ENCODE results near the gene CCNYL1.
"Not testable (repeated sequence)": the region's sequence is repeated elsewhere in the genome, so short reads cannot be mapped to it uniquely, and the experiment has no call there.

Gene CCNYL1

GRCh38 chr2:207734264-207734635 lies 22.8 kb downstream of the CCNYL1 start:
- TF ChIP-seq CTCF (IDR thresholded peaks at IDR 0.05; ENCODE audit: extremely low read depth, insufficient read depth, missing control alignments) = peak; percentile 24
- DNase-seq (ENCODE audit: low spot score) = no peak
- in situ Hi-C loops (cut with MboI; ENCODE audit: low pct_unique_long_range_greater_than_20kb, low sequenced_read_pairs, unreplicated experiment) = no loop called here

DNA sequence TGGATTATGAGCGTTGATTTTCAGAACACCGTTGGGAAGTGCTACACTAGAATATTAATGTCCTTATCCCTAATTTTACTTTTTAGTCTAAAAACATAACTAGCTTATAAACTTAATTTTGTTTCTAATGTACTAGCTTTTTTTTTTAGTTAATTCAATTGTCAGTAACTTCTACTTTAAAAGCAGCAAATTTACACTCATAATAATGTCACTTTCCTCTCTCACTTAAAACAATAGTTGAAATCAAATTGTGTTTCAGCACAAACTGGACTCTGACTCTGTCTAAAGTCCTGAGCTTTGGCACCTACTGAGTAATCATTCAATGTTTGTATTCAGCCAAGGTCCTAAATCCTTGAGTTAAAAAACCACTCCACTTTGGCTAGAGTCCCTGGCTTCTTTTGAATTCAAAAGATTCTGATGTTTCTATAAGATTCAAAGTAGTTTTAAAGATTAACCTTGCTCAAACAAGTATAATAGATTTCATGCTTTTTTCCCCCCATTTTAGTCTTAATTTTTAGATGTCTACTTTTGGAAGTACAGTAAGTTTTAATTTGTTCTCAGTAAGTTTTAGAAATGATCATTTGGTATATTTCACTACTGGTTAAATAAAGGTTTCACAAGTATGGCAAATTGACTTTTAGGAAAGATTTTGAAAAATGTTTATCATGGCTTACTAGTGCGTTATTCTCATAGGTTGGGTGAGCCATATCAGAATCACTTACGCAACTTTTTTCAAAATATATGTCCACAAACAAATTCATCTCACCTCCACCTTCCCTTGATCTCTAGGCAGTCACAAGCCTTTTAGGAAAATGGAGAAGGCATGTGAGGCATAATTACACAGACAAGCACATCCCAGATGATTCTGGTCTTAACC lies 23.4 kb downstream of the CCNYL1 start:
- no peak for TF ChIP-seq CTCF (IDR thresholded peaks at IDR 0.05; ENCODE audit: extremely low read depth, insufficient read depth, missing control alignments)
- in situ Hi-C loops (cut with MboI; ENCODE audit: low pct_unique_long_range_greater_than_20kb, low sequenced_read_pairs, unreplicated experiment) = no loop called here
- no peak for DNase-seq (ENCODE audit: low spot score)

DNA sequence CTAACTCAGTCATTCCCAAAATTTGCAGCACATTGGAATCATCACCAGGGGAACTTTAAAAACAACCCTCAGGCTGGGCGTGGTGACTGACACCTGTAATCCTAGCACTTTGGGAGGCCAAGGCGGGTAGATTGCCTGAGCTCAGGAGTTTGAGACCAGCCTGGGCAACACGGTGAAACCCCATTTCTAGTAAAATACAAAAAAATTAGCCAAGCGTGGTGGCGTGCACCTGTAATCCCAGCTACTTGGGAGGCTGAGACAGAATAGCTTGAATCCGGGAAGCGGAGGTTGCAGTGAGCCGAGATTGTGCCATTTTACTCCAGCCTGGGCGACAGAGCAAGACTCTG lies 24.0 kb downstream of the CCNYL1 start:
- in situ Hi-C loops (cut with MboI; ENCODE audit: low pct_unique_long_range_greater_than_20kb, low sequenced_read_pairs, unreplicated experiment); DNase-seq (ENCODE audit: low spot score): not testable (repeated sequence)

DNA sequence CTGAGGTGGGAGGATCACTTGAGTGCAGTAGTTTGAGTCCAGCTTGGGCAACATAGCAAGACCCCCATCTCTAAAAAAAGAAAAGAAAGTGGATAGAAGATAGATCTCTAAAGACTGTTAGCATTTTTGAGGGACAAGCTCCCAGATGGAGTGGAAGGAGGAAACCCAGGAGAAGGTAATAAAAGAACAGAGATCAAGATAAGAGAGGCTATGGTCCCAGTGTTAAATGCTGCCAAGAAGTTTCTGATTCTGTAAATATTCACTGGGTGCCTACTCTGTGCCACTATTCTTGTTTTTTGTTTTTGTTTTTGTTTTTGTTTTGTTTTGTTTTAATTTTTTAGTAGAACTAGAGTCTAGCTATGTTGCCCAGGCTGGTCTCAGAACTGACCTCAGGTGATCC lies 32.1 kb downstream of the CCNYL1 start:
- in situ Hi-C loops (cut with MboI; ENCODE audit: low pct_unique_long_range_greater_than_20kb, low sequenced_read_pairs, unreplicated experiment) = loop anchor here (10.0 kb wide), 2 partner anchors 291 to 321 kb away; no protein-coding TSS in a partner anchor
- DNase-seq (ENCODE audit: low spot score) = no peak
- no peak for TF ChIP-seq CTCF (IDR thresholded peaks at IDR 0.05; ENCODE audit: extremely low read depth, insufficient read depth, missing control alignments)

DNA sequence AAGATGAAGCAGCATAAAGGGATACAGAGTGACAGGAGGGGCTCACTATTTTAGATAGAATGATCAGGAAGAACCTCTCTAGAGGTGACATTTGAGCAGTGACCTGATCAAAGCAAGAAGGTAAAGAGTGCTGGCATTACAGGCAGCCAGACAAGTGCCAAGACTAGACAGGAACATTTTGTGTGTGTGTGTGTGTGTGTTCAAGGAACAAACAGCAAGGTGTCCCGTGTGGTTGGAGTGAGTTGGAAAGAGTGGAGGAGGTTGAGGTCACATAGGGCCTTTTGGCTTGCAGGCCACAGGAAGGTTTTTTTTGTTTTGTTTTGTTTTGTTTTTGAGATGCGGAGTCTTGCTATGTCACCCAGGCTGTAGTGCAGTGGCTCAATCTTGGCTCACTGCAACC lies 32.6 kb downstream of the CCNYL1 start:
- in situ Hi-C loops (cut with MboI; ENCODE audit: low pct_unique_long_range_greater_than_20kb, low sequenced_read_pairs, unreplicated experiment) = loop anchor here (10.0 kb wide), 2 partner anchors 291 to 321 kb away; no protein-coding TSS in a partner anchor
- no peak for TF ChIP-seq CTCF (IDR thresholded peaks at IDR 0.05; ENCODE audit: extremely low read depth, insufficient read depth, missing control alignments)
- no peak for DNase-seq (ENCODE audit: low spot score)

GRCh38 chr2:207744451-207744850 lies 33.0 kb downstream of the CCNYL1 start:
- DNase-seq (ENCODE audit: low spot score) = no peak
- in situ Hi-C loops (cut with MboI; ENCODE audit: low pct_unique_long_range_greater_than_20kb, low sequenced_read_pairs, unreplicated experiment) = loop anchor here (10.0 kb wide), 2 partner anchors 290 to 320 kb away; no protein-coding TSS in a partner anchor
- no peak for TF ChIP-seq CTCF (IDR thresholded peaks at IDR 0.05; ENCODE audit: extremely low read depth, insufficient read depth, missing control alignments)

- in situ Hi-C loops (cut with MboI; ENCODE audit: low pct_unique_long_range_greater_than_20kb, low sequenced_read_pairs, unreplicated experiment) = loop anchor here (10.0 kb wide), 2 partner anchors 289 to 319 kb away; no protein-coding TSS in a partner anchor
- peak; percentile 92 for TF ChIP-seq CTCF (IDR thresholded peaks at IDR 0.05; ENCODE audit: extremely low read depth, insufficient read depth, missing control alignments)
- DNase-seq (ENCODE audit: low spot score) = peak; percentile 65
Measured at GRCh38 chr2:207746131-207746530, 34.7 kb downstream of the CCNYL1 start.

Measured in GM13977 (cell line).